Upper lobe of left lung (tissue), 6 donors: ENCODE measurements around the gene PAPOLA. TPM values are rescaled to one million over a fixed set of nuclear protein-coding genes. Genes with fewer than 3 reads are reported as not detected.

Experiments
- ATAC-seq, 2 donors: fragments of 200-7000 bp; cut with Tn5 transposase; one replicate each; pipeline ENCODE4 v1.9.1; 2022; ENCODE audit warnings: mild to moderate bottlenecking in 2 of 2, moderate library complexity in 2 of 2; ENCODE audit not compliant: low FRiP score in 2 of 2
- DNase-seq, 2 donors: peaks; one replicate each; pipeline ENCODE4 v3.0.0-alpha.2; 2019 to 2020
- H3K27ac ChIP-seq, 4 donors: fragments of 200-600 bp; sonication (generic); one replicate each; pipeline ENCODE4 v1.5.1; 2016 to 2019
- H3K27me3 ChIP-seq, 4 donors: fragments of 200-600 bp; sonication (generic); one replicate each; pipeline ENCODE4 v1.5.1; 2017 to 2019
- H3K36me3 ChIP-seq, 4 donors: fragments of 200-600 bp; sonication (generic); one replicate each; pipeline ENCODE4 v1.5.1; 2016 to 2019
- H3K4me1 ChIP-seq, 4 donors: fragments of 200-600 bp; sonication (generic); one replicate each; pipeline ENCODE4 v1.5.1; 2018 to 2019
- H3K4me3 ChIP-seq, 4 donors: fragments of 200-600 bp; sonication (generic); one replicate each; pipeline ENCODE4 v1.5.1; 2017 to 2019; ENCODE audit warnings: mild to moderate bottlenecking in 2 of 4, moderate library complexity in 1 of 4
- H3K9me3 ChIP-seq, 4 donors: fragments of 200-600 bp; sonication (generic); one replicate each; pipeline ENCODE4 v1.5.1; 2018 to 2019
- EP300 ChIP-seq, 4 donors: sonication (generic); formaldehyde crosslinking; IDR thresholded peaks; one replicate each; pipeline ENCODE4 v1.5.1; 2017; ENCODE audit warnings: antibody characterized with exemption in 4 of 4, control low read depth in 2 of 4
- POLR2A ChIP-seq, 4 donors: fragments of 450-650 bp; IDR thresholded peaks; one replicate each; pipeline ENCODE4 v1.5.1; 2016 to 2017; ENCODE audit warnings: antibody characterized with exemption in 4 of 4, mild to moderate bottlenecking in 2 of 4
- POLR2AphosphoS5 ChIP-seq, 2 donors: sonication (generic); formaldehyde crosslinking; IDR thresholded peaks; one replicate each; pipeline ENCODE4 v1.5.1; 2017; ENCODE audit warnings: antibody characterized with exemption in 2 of 2
- WGBS, 2 donors: methylation state at CpG; one replicate each; pipeline ENCODE4 v1.1.5; 2017 to 2018; 5-methylcytosine and 5-hydroxymethylcytosine counted together
- total RNA-seq, 6 donors: library from RNA; depleted of rRNA in 4 of 6; stranded (reverse); fragments of >200 nt in 4 of 6; gene quantifications; one replicate each; pipeline versions ENCODE4 v1.1.0 to v1.2.1, GENCODE V29; 2016 to 2021
- TF ChIP-seq, protein P1 (sequence below), 6 experiments: fragments of 450-650 bp in 4 of 6; fragments of 200-600 bp in 2 of 6; sonication (generic) in 2 of 6; IDR thresholded peaks; one replicate each; pipeline ENCODE4 v1.5.1; 2016 to 2019; ENCODE audit warnings: antibody characterized with exemption in 6 of 6
- donor health status: DM: no; HTN: no; CAD: no; lungs with moderate emphysema.
- donor health status: DM: no; HTN: yes; CAD: no; lungs with severe emphysema.

The PAPOLA gene
- total RNA-seq, 6 donors from 2014 or later = 109 to 210 (median 137) TPM

DNA sequence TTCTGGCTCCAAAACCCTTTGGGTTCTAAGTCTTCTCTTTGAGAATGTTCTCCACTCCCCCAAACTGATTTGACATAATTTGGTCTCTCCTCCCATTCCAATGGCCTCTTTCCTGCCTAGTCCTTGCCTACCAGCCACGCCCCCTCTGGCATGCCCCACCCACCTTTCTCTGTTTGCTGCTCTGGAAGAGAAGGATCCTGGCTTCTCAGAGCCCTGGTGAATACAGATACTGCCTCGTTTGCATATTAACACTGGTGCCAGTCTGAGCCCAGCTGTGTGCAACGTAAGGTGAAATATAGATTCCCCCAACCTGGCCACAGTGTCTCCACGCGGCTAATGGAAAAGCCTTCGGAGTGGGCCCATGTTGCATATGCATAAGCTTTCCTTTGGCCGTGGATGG lies 79.7 kb downstream of the PAPOLA start:
- WGBS, 2 donors = 83 to 84% methylated on average over 7 of the region's 7 CpGs
- no peaks in the 10 kb centered on the region for H3K36me3 ChIP-seq
- H3K9me3 ChIP-seq = no peaks in the 10 kb centered on the region
- H3K4me1 ChIP-seq = peaks cover 0 to 9% (median 2%) of the 10 kb centered on the region in 4 donors
- peaks cover 0 to 5% (median 0%) of the 10 kb centered on the region in 4 donors for H3K27me3 ChIP-seq
- TF ChIP-seq, protein P1, sequence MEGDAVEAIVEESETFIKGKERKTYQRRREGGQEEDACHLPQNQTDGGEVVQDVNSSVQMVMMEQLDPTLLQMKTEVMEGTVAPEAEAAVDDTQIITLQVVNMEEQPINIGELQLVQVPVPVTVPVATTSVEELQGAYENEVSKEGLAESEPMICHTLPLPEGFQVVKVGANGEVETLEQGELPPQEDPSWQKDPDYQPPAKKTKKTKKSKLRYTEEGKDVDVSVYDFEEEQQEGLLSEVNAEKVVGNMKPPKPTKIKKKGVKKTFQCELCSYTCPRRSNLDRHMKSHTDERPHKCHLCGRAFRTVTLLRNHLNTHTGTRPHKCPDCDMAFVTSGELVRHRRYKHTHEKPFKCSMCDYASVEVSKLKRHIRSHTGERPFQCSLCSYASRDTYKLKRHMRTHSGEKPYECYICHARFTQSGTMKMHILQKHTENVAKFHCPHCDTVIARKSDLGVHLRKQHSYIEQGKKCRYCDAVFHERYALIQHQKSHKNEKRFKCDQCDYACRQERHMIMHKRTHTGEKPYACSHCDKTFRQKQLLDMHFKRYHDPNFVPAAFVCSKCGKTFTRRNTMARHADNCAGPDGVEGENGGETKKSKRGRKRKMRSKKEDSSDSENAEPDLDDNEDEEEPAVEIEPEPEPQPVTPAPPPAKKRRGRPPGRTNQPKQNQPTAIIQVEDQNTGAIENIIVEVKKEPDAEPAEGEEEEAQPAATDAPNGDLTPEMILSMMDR (IDR thresholded peaks at IDR 0.05) = no peak
- TF ChIP-seq POLR2AphosphoS5 (IDR thresholded peaks at IDR 0.05) = no peak
- TF ChIP-seq POLR2A (IDR thresholded peaks at IDR 0.05) = no peak
- TF ChIP-seq EP300 (IDR thresholded peaks at IDR 0.05) = no peak
- H3K27ac ChIP-seq = no peak overlapping the region
- DNase-seq (no peak), ATAC-seq (no peak)
- H3K4me3 ChIP-seq = no peak overlapping the region

DNA sequence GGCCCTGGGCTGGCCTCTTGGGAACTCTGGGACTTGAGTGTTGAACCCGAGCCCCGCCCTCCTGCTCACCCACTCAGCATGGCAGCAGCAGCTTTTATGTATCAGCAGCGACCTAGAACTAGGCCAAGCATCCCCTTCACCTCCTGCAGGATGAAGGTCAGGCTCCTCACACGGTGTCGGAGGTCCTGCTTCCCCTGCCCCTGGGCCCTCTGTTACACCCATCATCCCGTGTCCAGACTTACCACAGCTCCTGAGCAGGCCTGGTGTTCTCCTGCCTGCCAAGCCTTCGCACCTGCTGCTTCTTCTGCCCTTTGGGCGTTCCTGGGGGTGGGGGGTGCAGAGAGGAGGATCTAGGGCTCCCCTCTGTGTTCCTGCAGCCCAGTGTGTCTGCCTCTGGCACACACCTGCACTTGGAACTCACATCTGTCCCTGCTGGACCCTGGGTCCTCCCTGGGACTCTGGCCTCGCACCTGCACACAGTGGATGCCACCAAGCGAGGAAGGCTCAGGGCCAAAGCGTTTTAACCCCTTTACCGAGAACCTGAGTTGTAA lies 80.3 kb downstream of the PAPOLA start:
- no peak overlapping the region for H3K4me3 ChIP-seq
- ATAC-seq (no peak), DNase-seq (no peak)
- no peak overlapping the region for H3K27ac ChIP-seq
- H3K27me3 ChIP-seq = peaks cover 0 to 5% (median 0%) of the 10 kb centered on the region in 4 donors
- H3K9me3 ChIP-seq = no peaks in the 10 kb centered on the region
- TF ChIP-seq, protein P1 (IDR thresholded peaks at IDR 0.05) = no peak
- TF ChIP-seq EP300 (IDR thresholded peaks at IDR 0.05) (no peak), POLR2A (IDR thresholded peaks at IDR 0.05) (no peak), POLR2AphosphoS5 (IDR thresholded peaks at IDR 0.05) (no peak)
- H3K36me3 ChIP-seq = no peaks in the 10 kb centered on the region
- peaks cover 0 to 9% (median 2%) of the 10 kb centered on the region in 4 donors for H3K4me1 ChIP-seq
- 82 to 85% methylated on average over 8 to 12 of the region's 12 CpGs for WGBS, 2 donors

DNA sequence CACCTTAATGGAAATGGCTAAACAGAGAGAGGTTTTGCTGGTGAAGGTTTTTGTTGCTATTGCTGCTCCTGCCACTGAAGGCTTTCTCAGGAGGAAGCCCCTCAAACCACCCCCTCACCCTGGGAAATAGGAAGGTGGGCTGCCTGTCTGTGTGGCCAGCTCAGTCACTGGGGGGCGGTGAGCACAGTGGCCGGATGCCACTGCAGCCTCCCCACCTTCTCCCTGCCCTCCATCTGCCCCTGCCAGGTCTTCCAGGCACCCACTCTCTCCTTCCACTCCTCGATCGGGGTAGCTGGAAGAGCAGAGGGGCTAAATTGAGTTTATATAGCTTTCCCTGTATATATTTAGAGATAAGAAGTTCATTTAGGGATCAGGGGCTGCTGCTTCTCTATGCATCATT lies 80.8 kb downstream of the PAPOLA start:
- Histone ChIP-seq H3K4me1 (peaks cover 0 to 8% (median 2%) of the 10 kb centered on the region in 4 donors), H3K9me3 (no peaks in the 10 kb centered on the region), H3K27ac (no peak overlapping the region), H3K4me3 (no peak overlapping the region), H3K36me3 (no peaks in the 10 kb centered on the region), H3K27me3 (peaks cover 0 to 5% (median 0%) of the 10 kb centered on the region in 4 donors)
- TF ChIP-seq EP300 (IDR thresholded peaks at IDR 0.05) (no peak), POLR2AphosphoS5 (IDR thresholded peaks at IDR 0.05) (no peak), POLR2A (IDR thresholded peaks at IDR 0.05) (no peak)
- TF ChIP-seq, protein P1 (IDR thresholded peaks at IDR 0.05) = no peak
- ATAC-seq (no peak), DNase-seq (no peak)
- WGBS, 2 donors = 60 to 71% methylated on average over 4 of the region's 4 CpGs

DNA sequence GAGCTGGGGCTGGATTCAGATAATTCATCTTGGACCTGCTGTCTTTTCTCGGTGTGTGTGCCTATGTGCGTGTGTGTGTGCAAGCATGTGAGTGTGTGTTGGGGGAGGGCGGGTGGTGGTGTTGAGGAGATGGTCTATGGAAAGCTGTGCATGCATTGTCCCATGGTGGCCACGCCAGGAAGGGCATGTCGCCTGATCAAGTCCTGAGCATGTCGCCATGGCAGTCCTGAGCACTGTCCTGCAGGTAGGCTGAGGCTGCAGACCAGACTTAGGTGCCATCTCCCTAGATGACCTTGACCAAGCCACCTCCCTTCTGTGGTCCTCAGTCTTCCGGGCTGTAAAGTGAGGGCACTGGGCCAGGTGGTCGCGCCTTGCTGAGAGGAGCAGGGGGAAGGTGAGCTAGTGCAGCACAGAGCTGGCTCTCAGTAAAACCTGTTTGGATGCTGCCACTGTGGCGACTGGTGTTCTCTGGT lies 81.4 kb downstream of the PAPOLA start:
- Histone ChIP-seq H3K9me3 (no peaks in the 10 kb centered on the region), H3K27me3 (peaks cover 0 to 5% (median 0%) of the 10 kb centered on the region in 4 donors), H3K4me1 (peaks cover 0 to 3% (median under 1%) of the 10 kb centered on the region in 4 donors), H3K4me3 (no peak overlapping the region), H3K36me3 (no peaks in the 10 kb centered on the region), H3K27ac (no peak overlapping the region)
- 87 to 89% methylated on average over 6 to 10 of the region's 10 CpGs for WGBS, 2 donors
- TF ChIP-seq, protein P1 (IDR thresholded peaks at IDR 0.05) = no peak
- no peak for TF ChIP-seq POLR2A (IDR thresholded peaks at IDR 0.05)
- TF ChIP-seq EP300 (IDR thresholded peaks at IDR 0.05) = no peak
- no peak for TF ChIP-seq POLR2AphosphoS5 (IDR thresholded peaks at IDR 0.05)
- DNase-seq = no peak
- no peak for ATAC-seq
